SK-N-DZ (cell line): Measurements from ENCODE around the gene CBFA2T3.
"Not testable (repeated sequence)": the region's sequence is repeated elsewhere in the genome, so short reads cannot be mapped to it uniquely, and the experiment has no call there.

Experiments
- DNase-seq: peaks from one replicate; pipeline ENCODE4 v3.0.0-alpha.2; 2015; ENCODE audit warnings: low spot score

CBFA2T3 gene

DNA sequence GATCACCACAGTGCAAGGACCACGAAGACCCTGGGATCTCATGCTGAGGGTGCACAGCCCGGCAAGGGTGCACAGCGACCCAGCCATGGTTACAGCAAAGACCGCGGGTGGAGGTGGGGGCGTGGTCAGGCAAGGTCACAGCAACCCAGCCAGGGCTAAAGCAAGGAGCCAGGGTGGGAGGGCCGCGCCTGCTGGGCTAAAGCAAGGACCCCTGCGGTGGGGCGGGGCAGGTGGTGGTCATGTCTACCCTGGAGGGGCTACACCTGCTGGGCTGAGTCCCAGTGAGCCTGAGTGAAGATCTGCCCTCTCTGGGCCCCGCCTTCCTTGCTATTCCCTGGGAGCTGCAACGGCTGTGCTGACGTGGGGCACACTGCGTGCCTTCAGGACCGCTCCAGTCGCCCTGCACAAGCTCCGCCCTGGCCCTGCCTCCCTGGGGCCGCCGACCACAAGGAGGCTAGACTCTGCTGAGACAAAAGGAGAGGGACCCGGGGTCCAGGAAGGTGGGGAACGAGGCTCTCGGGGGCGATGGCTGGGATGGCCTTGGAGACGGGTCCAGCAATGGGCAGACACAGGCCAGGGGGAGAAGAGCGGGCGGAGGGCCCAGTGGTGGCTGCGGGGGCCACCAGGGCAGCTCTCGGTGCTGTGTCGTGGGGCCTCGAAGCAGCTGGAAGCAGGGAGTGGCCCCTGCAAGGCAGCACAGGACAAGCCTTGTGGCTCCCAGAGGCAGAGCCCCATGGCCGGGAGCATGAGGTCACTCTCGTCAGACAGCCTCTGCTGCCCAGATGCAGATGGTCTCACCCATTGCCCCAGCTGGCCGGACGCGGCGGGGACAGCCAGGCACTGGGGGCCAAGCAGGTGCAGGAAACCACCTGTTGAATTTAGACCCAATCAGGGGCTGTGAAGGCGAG, 52.8 kb downstream of the CBFA2T3 start:
- no peak for DNase-seq

DNA sequence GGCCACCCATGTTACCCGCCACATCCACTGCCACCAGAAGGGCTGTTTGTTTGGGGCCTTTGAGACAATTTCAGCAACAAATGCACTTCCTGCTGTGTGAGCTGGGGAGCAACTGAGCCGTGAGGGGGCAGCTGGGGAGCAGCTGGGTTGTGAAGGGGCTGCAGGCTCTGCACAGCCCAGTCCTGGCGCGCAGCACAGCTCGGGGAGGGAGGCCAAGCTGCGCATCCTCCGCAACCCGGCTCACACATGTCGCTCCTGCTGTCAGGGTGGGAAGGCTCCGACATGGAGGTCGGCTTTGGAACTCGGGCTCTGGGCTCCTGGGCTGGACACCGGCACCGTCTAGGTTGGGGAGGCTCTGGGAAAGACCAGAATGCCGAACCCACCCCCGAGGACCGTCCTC, 53.6 kb downstream of the CBFA2T3 start:
- DNase-seq: no peak

DNA sequence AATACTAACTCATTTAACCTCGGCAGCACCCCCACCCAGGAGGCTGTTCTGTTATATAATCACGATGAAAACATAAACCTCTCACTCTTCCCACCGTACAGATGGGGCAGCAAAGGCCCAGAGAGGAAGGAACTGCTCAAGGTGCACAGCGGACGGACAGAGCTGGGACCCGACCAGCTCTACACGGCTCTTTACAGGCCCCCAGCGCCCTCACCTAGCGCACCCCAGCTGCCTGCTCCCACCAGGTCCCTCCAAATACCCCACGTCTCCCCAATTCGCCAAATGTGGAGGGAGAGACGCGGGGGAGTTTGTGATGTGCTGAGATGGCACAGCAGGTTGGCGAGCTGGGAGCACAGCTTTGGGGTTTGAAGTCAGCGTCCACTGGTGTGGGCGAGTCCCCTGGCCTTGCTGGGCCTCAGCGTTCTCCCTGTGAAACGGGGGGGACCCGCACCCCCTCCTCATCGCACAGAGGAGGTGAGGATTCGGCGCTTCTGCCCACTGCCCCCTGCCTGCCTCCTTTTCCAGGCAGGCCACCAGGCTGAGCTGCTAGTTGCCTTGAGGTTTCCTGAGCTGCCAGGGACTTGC, 54.1 kb downstream of the CBFA2T3 start:
- DNase-seq: no peak

DNA sequence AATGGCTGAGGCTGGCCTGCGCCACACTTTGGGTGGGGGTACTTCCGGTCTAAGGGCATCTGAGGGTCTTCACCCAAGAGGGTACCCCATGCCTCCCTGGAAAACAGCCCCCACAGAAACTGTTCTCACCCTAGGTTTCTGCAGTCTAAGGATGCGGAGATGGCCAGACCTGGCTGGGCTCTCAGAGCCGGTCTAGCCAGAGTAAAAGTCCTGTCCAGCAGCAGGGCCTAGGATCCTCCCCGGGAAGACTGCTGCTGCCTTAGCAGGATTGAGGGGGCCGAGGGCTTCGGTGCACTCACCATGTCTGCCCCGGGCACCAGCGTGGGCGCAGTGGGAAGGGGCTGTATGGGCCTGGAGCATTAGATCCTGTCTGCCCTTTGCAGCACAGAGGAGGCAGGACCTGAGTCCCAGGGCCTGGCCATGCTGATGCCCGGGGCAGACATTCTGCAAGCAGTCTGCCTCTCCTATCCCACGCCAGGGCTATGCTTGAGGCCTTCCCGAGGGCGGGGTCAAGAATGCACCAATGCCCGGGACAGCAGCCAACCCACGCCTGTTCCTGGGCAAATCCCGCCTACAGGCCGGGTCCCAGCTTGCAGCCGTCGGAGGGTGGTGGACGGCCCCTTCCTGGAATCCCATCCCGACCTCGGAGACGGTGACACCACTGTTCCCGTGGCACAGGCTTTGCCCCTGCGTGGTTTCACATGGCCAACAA, 54.7 kb downstream of the CBFA2T3 start:
- DNase-seq: no peak

DNA sequence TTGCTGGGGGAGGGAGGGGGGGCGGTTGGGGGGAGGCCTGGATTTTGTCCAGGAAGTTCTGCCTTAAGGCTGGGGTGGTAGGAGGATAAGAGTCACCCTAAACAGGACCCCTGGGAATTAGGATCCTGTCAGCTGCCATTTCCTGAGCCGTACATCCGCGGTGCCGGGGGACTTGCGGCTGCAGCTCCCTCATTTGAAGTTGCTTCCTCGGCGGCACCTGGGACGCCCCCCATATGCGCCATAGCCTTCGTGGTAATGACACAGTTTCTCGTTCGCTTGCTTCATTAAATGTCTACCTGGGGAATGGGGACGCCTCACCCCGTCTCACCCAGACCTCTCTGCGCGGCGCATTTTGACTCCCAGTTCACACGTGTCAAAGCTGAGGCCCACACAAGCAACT, 55.4 kb downstream of the CBFA2T3 start:
- no peak for DNase-seq

DNA sequence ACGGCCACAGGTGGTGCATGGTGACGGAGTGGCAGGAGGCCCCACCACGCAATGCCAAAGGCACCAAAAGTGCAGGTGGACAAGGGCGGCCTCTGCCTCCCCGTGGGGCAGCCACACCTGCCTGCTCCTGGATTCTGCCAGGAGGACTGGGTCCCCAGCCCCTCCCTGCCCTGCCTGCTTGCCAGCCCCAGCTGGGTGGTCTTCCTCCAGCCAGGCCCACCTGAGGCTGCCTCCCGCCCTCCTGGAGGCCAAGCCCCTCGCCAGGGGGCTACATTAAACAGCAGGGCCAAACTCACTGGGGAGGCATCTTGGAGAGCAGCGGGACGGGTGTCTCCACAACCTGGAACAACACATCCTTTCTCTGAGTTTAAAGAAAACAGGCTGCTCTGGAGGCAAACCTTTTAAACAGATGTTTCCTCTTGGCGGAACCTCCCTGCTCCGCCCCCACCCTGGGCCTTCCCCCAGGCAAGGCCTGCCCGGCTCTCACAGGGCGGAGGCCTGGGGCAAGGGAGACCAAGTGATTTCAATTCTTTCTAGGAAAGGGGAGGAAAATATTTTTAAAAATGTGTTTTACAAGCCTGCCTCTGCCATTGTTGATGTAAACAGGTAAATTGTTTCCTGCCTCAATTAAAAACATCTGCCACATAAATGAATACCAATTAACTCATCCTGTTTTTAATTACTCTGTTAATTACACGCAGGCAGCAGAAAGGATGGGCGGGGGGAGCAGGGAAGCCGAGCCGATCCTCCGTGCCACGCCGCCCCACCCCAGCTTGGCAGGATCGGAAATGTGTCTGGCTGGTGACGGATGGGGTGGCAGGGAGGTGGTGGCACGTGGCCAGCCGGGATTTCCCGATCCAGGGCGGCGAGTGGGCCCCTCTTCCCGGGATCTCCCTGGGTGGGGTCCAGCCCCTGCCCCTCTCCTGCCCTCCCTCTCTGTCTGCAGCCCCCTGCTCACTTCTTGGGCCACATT, 56.1 kb downstream of the CBFA2T3 start:
- DNase-seq: no peak

DNA sequence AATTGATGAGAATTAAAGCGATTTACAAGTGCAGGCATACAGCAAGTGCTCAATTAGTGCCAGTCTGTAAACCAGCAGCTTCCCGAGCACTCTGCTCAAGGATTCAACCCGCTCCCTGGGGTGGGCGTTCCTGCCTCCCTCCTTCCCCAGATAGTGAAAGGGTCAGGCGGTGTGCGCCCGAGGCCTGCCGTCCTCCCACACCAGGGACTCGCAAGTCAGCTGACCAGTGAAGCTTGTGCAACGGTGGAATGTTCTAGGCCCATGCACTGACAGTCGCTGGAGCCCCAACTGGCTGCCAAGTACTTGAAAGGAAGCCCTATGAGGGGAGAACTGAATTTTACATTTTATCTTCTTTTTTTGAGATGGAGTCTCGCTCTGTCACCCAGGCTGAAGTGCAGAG, 57.1 kb downstream of the CBFA2T3 start:
- no peak for DNase-seq

DNA sequence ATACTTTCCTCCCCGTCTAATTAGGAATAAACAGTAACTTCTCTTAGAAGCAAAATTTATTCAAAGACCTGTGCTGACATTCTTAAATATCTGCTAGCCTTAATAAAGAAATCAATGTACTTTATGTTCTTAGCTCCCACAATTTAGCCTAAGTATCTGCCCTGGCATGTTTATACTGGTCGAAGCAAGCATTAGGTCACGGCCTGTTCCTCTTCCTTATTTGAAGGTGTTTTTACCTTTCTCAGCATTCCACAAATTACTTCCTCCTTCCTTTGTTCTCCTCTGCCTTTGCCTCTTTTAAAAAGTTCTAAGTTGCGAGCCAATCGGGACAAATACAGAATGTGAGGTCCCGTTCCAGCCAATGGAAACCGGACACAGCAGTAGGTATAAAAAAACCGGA, 58.1 kb downstream of the CBFA2T3 start:
- DNase-seq: not testable (repeated sequence)

DNA sequence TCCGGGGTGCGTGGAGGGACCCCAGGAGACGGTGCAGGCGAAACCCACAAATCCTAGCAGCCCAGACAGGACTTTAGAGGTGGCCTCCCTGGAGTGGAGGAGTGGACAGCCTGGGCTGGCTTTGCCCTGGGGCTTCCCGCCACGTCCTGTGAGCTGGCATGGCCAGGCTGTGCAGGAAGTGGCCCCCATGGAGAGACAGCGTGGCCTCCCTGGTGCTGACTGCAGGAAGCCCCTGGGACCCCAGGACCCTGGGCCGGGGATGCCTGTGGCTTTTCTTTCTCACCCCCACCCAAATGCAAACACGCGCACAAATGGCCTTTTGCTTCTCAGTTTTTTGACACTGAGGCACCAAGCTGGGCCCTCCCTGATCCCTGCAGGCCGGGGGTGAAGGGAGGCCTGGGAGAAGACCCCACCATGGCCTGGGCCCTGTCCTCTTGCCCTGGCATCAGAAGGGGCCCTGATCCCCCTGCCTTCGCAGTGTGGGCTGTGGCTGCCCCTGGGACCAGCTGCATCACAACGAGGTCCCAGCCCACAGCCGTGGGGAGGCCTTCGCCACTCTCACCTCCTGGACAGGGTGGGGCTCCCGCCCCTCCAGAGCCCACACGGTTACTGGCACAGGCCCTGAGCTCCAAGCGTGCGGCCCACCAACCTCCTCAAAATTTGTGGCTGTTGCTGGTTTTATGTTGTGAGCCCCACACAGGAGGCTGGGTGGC, 58.9 kb downstream of the CBFA2T3 start:
- DNase-seq: no peak

DNA sequence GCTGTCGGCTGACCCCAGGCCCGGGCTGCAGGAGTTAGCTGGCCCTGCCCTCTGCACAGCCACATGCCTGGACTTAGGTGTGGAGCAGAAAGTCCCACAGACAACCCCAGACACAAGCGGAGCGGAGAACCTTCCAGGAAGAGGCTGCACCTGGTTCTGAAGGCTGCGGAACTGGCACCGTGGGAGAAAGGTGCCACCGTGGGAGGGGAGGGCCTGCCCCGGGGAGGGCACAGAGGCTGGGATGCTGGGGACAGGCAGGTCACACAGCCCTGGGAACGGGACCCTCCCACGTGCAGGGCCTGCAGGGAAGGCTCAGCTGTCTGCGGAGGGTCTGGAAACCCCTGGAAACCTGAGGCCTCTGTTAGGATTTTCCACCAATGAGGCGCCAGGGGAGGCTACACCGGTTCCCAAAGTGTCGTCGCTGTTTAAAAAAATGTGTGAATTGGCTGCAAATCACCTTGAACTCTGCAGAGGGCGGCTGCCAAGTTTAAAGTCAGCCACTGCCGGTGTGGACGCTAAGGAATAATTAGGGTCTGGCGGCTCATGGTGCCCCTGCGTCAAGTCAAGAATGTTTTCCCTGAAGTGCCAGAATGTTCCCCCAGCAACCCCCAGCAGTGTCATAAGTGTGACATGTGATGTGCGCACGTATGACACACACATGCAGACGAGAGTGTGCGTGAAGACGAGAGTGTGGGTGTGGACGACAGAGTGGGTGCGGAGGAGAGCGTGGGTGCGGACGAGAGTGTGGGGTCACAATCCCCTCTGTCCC, 59.7 kb downstream of the CBFA2T3 start:
- no peak for DNase-seq

DNA sequence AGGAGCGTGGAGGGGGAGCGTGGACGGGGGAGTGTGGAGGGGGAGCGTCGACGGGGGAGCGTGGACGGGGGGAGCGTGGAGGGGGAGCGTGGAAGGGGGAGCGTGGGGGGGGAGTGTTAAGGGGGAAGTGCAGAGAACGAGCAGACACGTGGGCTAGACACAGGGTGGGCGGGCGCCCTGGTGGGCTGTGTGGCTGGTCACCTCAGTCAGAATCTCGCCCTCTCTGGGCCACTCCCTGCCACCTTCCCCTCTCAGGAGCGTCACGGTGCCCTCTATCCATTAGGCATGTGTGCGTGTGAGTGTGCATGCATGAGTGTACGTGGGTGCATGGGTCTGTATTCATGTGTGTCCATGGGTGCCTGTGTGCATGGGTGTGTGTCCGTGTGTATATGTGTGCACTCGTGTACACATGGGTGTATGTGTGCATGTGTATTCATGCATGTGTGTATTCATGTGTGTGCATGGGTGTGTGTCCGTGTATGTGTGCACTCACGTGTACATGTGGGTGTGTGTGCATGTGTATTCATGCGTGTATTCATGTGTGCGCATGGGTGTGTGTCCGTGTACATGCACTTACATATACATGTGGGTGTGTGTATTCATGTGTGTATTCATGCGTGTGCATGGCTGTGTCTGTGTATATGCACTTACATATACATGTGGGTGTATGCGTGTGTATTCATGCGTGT, 61.2 kb downstream of the CBFA2T3 start:
- DNase-seq: no peak

DNA sequence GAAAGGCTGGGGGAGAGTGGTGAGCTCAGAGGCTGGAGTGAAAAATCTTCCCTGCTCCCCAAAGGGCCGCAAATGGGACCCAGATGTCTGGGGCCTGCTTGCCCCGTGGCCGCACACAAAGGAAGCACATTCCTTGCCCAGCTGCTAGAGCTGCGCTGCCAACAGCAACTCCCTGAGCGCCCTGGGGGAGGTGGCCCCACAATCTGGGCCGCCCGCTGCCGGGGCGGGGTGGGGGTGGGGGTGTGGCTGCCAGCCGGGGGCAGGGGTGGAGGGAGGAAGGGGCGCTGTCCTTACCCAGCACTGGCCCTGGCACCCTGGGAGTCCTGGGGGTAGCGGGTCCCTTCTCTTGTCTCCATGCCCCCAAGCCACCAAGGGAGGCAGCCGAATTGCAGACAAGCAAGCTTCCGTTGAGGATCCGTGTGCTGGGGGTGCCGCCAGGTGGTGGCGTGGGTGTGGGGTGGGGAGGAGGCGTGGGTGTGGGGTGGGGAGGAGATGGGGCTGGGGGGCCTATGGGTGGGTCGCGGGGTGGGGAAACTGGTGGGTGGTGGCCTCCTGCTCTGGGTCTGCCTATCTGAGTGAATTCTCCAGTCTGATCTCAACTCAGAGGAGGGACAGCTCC, 62.1 kb downstream of the CBFA2T3 start:
- no peak for DNase-seq

DNA sequence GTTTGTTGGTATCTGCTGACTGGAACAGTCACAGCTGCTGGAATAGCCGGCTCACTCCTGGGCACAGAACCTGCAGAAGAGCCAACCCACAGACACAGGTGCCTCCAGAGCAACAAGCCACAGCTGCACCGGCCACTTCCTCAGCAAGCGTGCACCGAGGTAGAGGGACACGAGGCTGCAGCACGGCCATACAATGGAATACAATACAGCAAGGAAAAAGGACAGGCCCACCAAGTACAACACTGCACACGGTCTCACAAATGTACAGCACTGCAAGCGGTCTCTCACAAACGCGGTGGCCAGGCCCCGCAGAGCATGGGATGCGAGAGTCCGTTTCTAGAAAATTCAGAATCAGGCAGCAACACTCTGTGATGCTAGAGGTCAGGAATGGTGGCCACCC, 63.1 kb downstream of the CBFA2T3 start:
- no peak for DNase-seq

DNA sequence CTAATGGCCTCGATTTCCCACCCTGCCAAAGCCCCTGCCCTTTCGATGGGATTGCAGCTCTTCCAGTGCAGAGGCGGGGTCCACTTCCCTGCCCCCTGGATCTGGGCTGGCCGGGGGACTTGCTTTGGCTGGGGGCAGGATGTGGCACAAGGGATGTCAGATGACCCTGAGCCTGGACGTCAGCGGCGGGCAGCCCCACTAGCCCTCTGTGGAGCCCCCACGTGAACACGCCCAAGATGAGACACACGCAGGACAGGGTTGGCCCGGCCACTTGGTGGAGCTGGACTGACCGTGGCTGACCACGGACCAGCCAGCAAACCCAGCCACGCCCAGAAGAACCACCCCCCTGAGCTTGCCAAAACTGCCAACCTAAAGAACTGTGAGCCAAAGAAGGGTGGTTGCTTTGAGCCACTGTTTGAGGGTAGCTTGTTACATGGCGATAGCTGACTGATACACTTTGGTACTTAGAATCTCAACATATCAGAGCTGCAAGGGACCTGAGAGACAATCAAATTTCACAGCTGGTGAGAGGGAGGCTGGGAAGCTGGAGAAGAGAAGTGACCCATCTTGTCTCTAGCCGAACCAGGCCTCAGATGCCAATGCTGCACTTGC, 63.9 kb downstream of the CBFA2T3 start:
- DNase-seq: no peak

DNA sequence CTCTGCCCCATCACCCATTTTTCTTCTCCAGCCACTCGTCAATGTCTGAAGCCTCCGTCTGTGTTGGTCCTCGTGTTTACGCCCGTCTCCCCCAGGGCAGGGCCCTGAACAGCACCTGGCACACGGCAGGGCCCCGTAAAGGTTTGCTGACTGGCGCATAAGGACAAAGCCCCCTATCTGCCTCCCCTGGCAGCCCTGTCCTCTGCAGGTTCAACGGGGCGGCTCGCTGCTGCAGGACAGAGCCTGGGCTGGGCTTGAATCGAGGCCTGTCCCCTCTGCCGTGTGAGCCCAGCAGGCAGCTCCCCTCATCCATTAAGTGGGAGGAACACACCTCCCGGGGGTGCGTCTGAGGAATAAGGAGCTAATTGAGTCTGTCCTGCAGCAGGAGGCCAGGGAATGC, 64.5 kb downstream of the CBFA2T3 start:
- no peak for DNase-seq

DNA sequence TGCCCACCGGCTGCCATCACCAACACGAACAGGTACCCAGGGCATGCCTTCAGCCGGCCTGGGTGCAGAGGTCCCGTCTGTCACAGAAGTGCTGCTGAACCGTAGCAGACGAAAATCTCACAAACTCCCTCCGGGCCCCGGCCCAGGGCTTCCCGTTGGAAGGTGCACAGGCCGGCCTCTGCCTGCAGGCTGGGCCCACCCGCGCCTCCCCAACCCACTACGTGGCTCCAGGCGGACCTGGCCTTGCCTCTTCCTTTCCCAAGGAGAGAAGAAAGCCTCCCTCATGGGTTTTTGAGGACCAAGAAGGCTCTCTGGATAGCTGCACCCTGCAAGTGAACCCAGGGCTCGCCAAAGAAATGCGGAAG, 65.1 kb downstream of the CBFA2T3 start:
- DNase-seq: no peak

DNA sequence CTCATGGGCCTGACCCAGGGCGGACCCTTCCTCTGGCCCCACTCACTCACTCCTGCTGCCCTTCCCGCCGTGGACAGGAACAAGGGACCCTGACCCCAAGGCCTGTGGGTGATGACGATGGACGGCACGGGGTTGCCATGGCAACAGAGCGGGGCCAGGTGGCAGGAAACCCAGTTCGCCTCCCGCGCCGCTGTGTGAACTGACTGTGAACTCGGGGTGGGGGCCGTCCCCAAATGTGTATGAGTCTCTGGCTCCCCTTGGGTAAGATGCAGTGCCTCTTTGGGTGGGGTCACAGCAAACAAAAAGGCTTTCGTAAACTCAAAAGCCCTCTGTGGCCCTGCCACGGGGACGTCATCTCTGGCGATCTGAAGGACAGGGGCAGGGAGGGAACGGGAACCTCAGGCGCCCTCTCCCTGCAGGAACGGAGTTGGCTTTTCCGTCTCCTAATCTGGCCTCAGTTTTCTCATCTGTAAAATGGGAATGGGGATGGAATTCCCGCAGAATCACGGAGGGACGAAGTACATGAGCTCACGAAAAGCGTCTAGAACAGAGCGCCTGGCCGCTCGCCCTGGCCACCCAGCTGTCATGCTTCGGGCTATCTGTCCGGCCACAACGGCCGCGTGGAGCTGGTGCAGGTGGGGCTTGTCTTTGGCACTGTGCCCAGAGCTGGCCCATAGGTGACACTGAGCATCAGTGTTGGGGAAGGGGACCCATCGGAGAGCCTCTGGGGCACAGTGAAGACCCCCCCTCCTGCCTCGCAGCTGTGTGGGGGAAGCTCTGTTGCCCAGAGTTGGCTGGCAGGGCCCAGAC, 65.7 kb downstream of the CBFA2T3 start:
- DNase-seq: no peak
